ENCODE results near the gene TSPAN17.

TSPAN17 gene

DNA sequence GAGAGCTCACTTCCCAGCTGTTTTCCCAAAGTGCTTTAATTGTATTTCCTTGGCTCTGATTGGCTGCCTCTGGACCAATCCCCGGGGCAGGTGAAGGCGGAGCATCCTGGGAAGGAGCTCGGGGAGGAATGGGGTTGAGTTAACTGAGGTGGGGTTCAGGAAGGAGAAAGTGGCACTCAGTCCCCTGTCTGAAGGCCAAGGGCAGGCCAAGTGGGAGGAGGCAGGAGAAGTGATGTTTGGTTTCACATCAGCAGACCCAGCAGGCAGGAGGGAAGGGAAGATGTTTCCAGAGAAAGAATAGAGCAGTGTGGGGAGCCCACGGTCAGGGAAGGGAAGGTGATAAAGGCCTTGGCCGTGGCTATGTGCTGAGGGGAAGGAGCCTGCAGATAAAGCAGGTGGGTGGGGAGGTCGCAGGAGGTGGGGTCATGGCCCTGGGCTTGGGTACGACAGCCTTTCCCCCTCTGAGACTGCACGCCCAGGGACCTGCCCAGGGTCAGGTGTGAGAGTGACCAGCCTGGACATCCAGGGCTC is 3.1 kb downstream of the TSPAN17 start:
- no peak for ATAC-seq
- TF ChIP-seq BACH2 (CRISPR knock-in tag; IDR thresholded peaks at IDR 0.05; ENCODE audit: borderline replicate concordance) (no peak), TOX (CRISPR knock-in tag; IDR thresholded peaks at IDR 0.05; ENCODE audit: borderline replicate concordance) (no peak), ZNF70 (CRISPR knock-in tag; IDR thresholded peaks at IDR 0.05) (peak; percentile 73)
- TF ChIP-seq, protein P1, sequence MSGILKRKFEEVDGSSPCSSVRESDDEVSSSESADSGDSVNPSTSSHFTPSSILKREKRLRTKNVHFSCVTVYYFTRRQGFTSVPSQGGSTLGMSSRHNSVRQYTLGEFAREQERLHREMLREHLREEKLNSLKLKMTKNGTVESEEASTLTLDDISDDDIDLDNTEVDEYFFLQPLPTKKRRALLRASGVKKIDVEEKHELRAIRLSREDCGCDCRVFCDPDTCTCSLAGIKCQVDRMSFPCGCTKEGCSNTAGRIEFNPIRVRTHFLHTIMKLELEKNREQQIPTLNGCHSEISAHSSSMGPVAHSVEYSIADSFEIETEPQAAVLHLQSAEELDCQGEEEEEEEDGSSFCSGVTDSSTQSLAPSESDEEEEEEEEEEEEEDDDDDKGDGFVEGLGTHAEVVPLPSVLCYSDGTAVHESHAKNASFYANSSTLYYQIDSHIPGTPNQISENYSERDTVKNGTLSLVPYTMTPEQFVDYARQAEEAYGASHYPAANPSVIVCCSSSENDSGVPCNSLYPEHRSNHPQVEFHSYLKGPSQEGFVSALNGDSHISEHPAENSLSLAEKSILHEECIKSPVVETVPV (CRISPR knock-in tag; IDR thresholded peaks at IDR 0.05), result no peak

DNA sequence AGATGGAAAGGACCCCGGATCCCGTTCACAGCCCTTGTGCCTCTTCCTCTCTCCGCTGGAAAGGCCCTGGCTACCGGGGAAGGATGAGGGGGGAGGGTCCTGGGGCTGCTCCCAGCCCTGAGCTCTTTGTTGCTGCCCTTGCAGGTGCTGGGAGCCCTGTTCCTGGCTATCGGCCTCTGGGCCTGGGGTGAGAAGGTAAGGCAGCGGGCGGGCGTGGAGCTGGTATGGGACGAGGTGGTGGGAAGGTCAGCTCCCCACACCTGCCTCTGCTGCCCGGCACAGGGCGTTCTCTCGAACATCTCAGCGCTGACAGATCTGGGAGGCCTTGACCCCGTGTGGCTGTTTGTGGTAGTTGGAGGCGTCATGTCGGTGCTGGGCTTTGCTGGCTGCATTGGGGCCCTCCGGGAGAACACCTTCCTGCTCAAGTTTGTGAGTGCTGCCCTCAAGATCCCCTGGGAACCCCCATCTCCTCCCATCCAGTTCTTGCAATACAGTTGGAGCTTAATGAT is 4.2 kb downstream of the TSPAN17 start:
- TF ChIP-seq CSDC2 (CRISPR knock-in tag; IDR thresholded peaks at IDR 0.05) (no peak), ZC3H10 (CRISPR knock-in tag; IDR thresholded peaks at IDR 0.05) (no peak), OSR1 (CRISPR knock-in tag; IDR thresholded peaks at IDR 0.05) (no peak), TOX (CRISPR knock-in tag; IDR thresholded peaks at IDR 0.05; ENCODE audit: borderline replicate concordance) (no peak), ZFP30 (CRISPR knock-in tag; IDR thresholded peaks at IDR 0.05) (no peak), ZNF565 (CRISPR knock-in tag; conservative IDR thresholded peaks at IDR 0.05; ENCODE audit: low read depth) (no peak), ESRRG (CRISPR knock-in tag; IDR thresholded peaks at IDR 0.05) (no peak), PPARA (CRISPR knock-in tag; IDR thresholded peaks at IDR 0.05; ENCODE audit: borderline replicate concordance) (no peak), ZFP3 (CRISPR knock-in tag; IDR thresholded peaks at IDR 0.05) (no peak)
- no peak for ATAC-seq

DNA sequence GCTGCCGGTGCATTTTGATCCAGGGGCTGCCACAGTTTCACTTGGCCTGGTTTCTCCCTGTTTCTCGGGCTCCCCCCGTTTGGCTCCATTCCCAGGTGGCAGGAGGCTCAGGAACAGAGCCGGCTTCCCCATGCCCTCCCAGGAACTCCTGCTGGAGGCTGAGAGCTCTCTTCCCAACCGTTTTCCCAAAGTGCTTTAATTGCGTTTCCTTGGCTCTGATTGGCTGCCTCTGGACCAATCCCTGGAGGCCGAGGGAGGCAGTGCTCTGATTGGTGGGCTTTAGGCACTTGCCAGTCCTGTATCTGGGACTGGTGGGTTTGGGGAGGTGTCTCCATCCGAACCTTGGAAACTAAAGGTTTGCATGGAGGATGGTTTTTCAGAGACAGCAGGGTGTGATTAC is 4.9 kb downstream of the TSPAN17 start:
- no peak for ATAC-seq
- no peak for TF ChIP-seq BACH2 (CRISPR knock-in tag; IDR thresholded peaks at IDR 0.05; ENCODE audit: borderline replicate concordance)
- TF ChIP-seq ZFP30 (CRISPR knock-in tag; IDR thresholded peaks at IDR 0.05), result no peak
- no peak for TF ChIP-seq SNAI2 (CRISPR knock-in tag; IDR thresholded peaks at IDR 0.05)
- no peak for TF ChIP-seq TCF4 (CRISPR knock-in tag; IDR thresholded peaks at IDR 0.05; ENCODE audit: borderline replicate concordance)
- TF ChIP-seq, protein P2, sequence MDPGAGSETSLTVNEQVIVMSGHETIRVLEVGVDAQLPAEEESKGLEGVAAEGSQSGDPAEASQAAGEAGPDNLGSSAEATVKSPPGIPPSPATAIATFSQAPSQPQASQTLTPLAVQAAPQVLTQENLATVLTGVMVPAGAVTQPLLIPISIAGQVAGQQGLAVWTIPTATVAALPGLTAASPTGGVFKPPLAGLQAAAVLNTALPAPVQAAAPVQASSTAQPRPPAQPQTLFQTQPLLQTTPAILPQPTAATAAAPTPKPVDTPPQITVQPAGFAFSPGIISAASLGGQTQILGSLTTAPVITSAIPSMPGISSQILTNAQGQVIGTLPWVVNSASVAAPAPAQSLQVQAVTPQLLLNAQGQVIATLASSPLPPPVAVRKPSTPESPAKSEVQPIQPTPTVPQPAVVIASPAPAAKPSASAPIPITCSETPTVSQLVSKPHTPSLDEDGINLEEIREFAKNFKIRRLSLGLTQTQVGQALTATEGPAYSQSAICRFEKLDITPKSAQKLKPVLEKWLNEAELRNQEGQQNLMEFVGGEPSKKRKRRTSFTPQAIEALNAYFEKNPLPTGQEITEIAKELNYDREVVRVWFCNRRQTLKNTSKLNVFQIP (CRISPR knock-in tag; IDR thresholded peaks at IDR 0.05; ENCODE audit: borderline replicate concordance, low read depth), result no peak
- TF ChIP-seq TOX (CRISPR knock-in tag; IDR thresholded peaks at IDR 0.05; ENCODE audit: borderline replicate concordance), result no peak
- TF ChIP-seq, protein P1 (CRISPR knock-in tag; IDR thresholded peaks at IDR 0.05), result no peak
- no peak for TF ChIP-seq OSR1 (CRISPR knock-in tag; IDR thresholded peaks at IDR 0.05)
- no peak for TF ChIP-seq GLIS3 (CRISPR knock-in tag; IDR thresholded peaks at IDR 0.05)
- TF ChIP-seq ZC3H10 (CRISPR knock-in tag; IDR thresholded peaks at IDR 0.05), result no peak
- no peak for TF ChIP-seq ARNTL (CRISPR knock-in tag; IDR thresholded peaks at IDR 0.05; ENCODE audit: borderline replicate concordance, low read depth)
- TF ChIP-seq ESRRG (CRISPR knock-in tag; IDR thresholded peaks at IDR 0.05), result no peak
- TF ChIP-seq RARB (CRISPR knock-in tag; IDR thresholded peaks at IDR 0.05), result no peak
- TF ChIP-seq ZNF70 (CRISPR knock-in tag; IDR thresholded peaks at IDR 0.05), result no peak
- TF ChIP-seq, protein P3, sequence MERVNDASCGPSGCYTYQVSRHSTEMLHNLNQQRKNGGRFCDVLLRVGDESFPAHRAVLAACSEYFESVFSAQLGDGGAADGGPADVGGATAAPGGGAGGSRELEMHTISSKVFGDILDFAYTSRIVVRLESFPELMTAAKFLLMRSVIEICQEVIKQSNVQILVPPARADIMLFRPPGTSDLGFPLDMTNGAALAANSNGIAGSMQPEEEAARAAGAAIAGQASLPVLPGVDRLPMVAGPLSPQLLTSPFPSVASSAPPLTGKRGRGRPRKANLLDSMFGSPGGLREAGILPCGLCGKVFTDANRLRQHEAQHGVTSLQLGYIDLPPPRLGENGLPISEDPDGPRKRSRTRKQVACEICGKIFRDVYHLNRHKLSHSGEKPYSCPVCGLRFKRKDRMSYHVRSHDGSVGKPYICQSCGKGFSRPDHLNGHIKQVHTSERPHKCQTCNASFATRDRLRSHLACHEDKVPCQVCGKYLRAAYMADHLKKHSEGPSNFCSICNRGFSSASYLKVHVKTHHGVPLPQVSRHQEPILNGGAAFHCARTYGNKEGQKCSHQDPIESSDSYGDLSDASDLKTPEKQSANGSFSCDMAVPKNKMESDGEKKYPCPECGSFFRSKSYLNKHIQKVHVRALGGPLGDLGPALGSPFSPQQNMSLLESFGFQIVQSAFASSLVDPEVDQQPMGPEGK (CRISPR knock-in tag; IDR thresholded peaks at IDR 0.05; ENCODE audit: borderline replicate concordance), result no peak

DNA sequence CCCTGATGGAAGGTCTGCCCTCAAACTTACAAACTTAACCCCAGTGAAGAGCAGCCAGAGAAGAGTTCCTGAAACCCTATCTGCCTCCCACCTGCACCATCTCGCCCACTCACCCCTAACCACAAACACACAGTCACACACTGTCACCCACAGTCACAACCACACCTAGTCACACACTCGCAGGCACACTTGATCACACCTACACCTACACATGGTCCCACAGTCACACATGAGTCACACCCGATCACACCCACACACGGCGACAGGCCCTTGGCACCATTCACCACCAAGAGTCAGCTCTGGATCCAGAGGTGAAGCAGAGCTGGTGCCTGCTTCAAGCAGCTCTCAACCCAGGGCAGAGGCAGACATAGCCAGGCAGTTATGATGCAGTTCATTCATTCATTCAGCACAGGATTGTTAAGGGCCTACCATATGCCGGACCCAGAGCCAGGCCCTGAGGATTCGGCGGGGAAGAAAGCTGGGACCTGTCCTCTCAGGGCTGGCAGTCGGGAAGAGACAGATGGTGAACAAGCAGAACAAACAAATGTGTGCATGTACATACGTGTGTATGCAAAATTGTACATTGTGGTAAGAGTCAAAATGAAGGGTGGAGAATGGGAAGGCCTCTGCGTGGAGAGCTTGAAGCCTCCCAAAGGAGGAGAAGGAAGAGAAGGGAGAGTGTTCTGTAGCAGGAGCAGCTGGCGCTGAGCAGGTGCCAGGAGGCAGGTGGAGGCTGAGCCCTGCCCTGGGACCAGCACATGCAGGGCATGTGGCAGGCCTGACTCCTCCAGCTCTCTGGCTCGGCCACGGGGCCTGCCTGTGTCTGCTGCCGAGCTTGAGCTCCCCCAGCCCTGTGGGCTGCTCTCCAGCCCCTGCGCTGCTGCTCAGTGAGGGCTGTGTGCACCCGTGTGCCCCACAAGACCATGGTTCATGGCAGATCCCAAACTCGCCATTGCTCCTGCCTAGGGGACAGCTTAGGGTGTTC is 6.4 kb downstream of the TSPAN17 start:
- no peak for ATAC-seq

More for the DNA sequence above, 6.4 kb downstream of the TSPAN17 start:
- TF ChIP-seq, protein P1 (CRISPR knock-in tag; IDR thresholded peaks at IDR 0.05), result no peak

Measured in SK-N-SH treated with all-trans-retinoic acid at 6 μM for 48 hours (cell line).